Osteoblast (primary cell): ENCODE measurements around the gene OSBPL2. TPM values are rescaled to one million over a fixed set of nuclear protein-coding genes. Genes with fewer than 3 reads are reported as not detected.

Source experiments
- DNase-seq: peaks from one replicate; pipeline ENCODE4 v3.0.0; 2011; ENCODE audit warnings: low spot score, mixed read lengths; ENCODE audit not compliant: insufficient read length; ENCODE audit errors: missing footprints
- H2AFZ ChIP-seq: 2 replicates; pipeline ENCODE4 v1.6.0; 2011; ENCODE audit warnings: mild to moderate bottlenecking, low read length
- H3K27ac ChIP-seq: 2 replicates; pipeline ENCODE4 v1.5.1; 2011; ENCODE audit warnings: mild to moderate bottlenecking, low read depth, low read length, moderate library complexity
- H3K27me3 ChIP-seq: 2 replicates; pipeline ENCODE4 v1.6.0; 2012; ENCODE audit warnings: mild to moderate bottlenecking, control low read depth, inconsistent platforms, low read length, moderate library complexity; ENCODE audit not compliant: insufficient read depth
- H3K36me3 ChIP-seq: 2 replicates; pipeline ENCODE4 v1.5.1; 2011; ENCODE audit warnings: mild to moderate bottlenecking, low read length, control low read depth, moderate library complexity; ENCODE audit not compliant: insufficient read depth
- H3K4me1 ChIP-seq: 2 replicates; pipeline ENCODE4 v1.5.1; 2011; ENCODE audit warnings: mild to moderate bottlenecking, low read length, control low read depth, moderate library complexity; ENCODE audit not compliant: insufficient read depth
- H3K4me2 ChIP-seq: 2 replicates; pipeline ENCODE4 v1.6.0; 2011; ENCODE audit warnings: mild to moderate bottlenecking, low read length; ENCODE audit not compliant: insufficient read depth
- H3K4me3 ChIP-seq: fragments of 200-600 bp; sonication (generic); 3 replicates; pipeline ENCODE4 v1.5.1; 2012; ENCODE audit warnings: mild to moderate bottlenecking, low read length, inconsistent platforms; ENCODE audit not compliant: insufficient read depth
- H3K79me2 ChIP-seq: 2 replicates; pipeline ENCODE4 v1.6.0; 2012; ENCODE audit warnings: mild to moderate bottlenecking, low read length, control low read depth, inconsistent platforms; ENCODE audit not compliant: insufficient read depth
- H3K9me3 ChIP-seq: 2 replicates; pipeline ENCODE4 v1.5.1; 2011; ENCODE audit warnings: low read depth, low read length, control low read depth
- H4K20me1 ChIP-seq: 2 replicates; pipeline ENCODE4 v1.6.0; 2012; ENCODE audit warnings: mild to moderate bottlenecking, low read length, control low read depth; ENCODE audit not compliant: insufficient read depth
- CTCF ChIP-seq: IDR thresholded peaks from 2 replicates; pipeline ENCODE4 v1.5.1; 2011; ENCODE audit warnings: mild to moderate bottlenecking, low read depth, low read length, moderate library complexity; ENCODE audit errors: extremely low read depth
- total RNA-seq: library from RNA; depleted of rRNA; stranded (reverse); fragments of >200 nt; gene quantifications from 2 replicates; pipeline ENCODE4 v1.2.3, GENCODE V29; 2012

Gene OSBPL2
- total RNA-seq, 1 donor, result 35.8 TPM

GRCh38 chr20:62310757-62311121, 72.4 kb downstream of the OSBPL2 start:
- H3K9me3 ChIP-seq, result no peaks in the 10 kb centered on the region
- no peak overlapping the region for H3K27ac ChIP-seq
- no peak for TF ChIP-seq CTCF
- DNase-seq, result peak; percentile 89
- no peaks in the 10 kb centered on the region for H3K4me1 ChIP-seq
- H2AFZ ChIP-seq, result no peak overlapping the region
- peaks cover 26% of the 10 kb centered on the region for H4K20me1 ChIP-seq
- no peak overlapping the region for H3K4me2 ChIP-seq
- H3K4me3 ChIP-seq, result no peak overlapping the region
- H3K36me3 ChIP-seq, result peaks cover 33% of the 10 kb centered on the region
- H3K27me3 ChIP-seq, result no peaks in the 10 kb centered on the region
- peaks cover 24% of the 10 kb centered on the region for H3K79me2 ChIP-seq

GRCh38 chr20:62311150-62311549, 72.8 kb downstream of the OSBPL2 start:
- H3K27me3 ChIP-seq, result no peaks in the 10 kb centered on the region
- H3K36me3 ChIP-seq, result peaks cover 30% of the 10 kb centered on the region
- H3K27ac ChIP-seq, result no peak overlapping the region
- no peaks in the 10 kb centered on the region for H3K9me3 ChIP-seq
- H3K4me3 ChIP-seq, result no peak overlapping the region
- DNase-seq, result no peak
- no peak overlapping the region for H3K4me2 ChIP-seq
- H3K4me1 ChIP-seq, result no peaks in the 10 kb centered on the region
- peaks cover 22% of the 10 kb centered on the region for H4K20me1 ChIP-seq
- no peak overlapping the region for H2AFZ ChIP-seq
- peaks cover 20% of the 10 kb centered on the region for H3K79me2 ChIP-seq
- TF ChIP-seq CTCF, result no peak

GRCh38 chr20:62311832-62312661, 73.7 kb downstream of the OSBPL2 start:
- no peak for DNase-seq
- Histone ChIP-seq H3K36me3 (peaks cover 21% of the 10 kb centered on the region), H3K79me2 (peaks cover 11% of the 10 kb centered on the region), H2AFZ (no peak overlapping the region), H3K27me3 (no peaks in the 10 kb centered on the region), H3K4me2 (no peak overlapping the region), H3K4me1 (no peaks in the 10 kb centered on the region), H4K20me1 (peaks cover 13% of the 10 kb centered on the region), H3K9me3 (no peaks in the 10 kb centered on the region), H3K27ac (no peak overlapping the region), H3K4me3 (no peak overlapping the region)
- no peak for TF ChIP-seq CTCF

GRCh38 chr20:62312662-62312977, 74.3 kb downstream of the OSBPL2 start:
- no peak for TF ChIP-seq CTCF
- Histone ChIP-seq H3K4me2 (no peak overlapping the region), H3K27me3 (no peaks in the 10 kb centered on the region), H3K27ac (no peak overlapping the region), H3K4me3 (no peak overlapping the region), H3K36me3 (peaks cover 17% of the 10 kb centered on the region), H3K79me2 (peaks cover 5% of the 10 kb centered on the region), H3K4me1 (no peaks in the 10 kb centered on the region), H2AFZ (no peak overlapping the region), H4K20me1 (peaks cover 11% of the 10 kb centered on the region), H3K9me3 (no peaks in the 10 kb centered on the region)
- peak; percentile 85 for DNase-seq
